Neural progenitor cell (in vitro differentiated cells): ENCODE data around the gene ITGAL. TPM values are rescaled to one million over a fixed set of nuclear protein-coding genes. Genes with fewer than 3 reads are reported as not detected.
"Not testable (repeated sequence)": the region's sequence is repeated elsewhere in the genome, so short reads cannot be mapped to it uniquely, and the experiment has no call there.

Experiments used
- DNase-seq: peaks from one replicate; pipeline ENCODE4 v3.0.0-alpha.2; 2016; ENCODE audit warnings: low spot score
- H2AFZ ChIP-seq: fragments of 200-600 bp; sonication (generic); replicated peaks from 2 replicates; pipeline ENCODE4 v1.6.1; 2016; ENCODE audit warnings: antibody characterized with exemption
- H3F3A ChIP-seq: fragments of 200-600 bp; sonication (generic); 2 replicates; pipeline ENCODE4 v1.6.1; 2016; ENCODE audit warnings: antibody characterized with exemption, low read depth
- H3K27ac ChIP-seq: fragments of 200-600 bp; sonication (generic); 2 replicates; pipeline ENCODE4 v1.5.1; 2016; ENCODE audit warnings: mild to moderate bottlenecking
- H3K27me3 ChIP-seq: fragments of 200-600 bp; sonication (generic); 2 replicates; pipeline ENCODE4 v1.6.1; 2016; ENCODE audit warnings: mild to moderate bottlenecking, moderate library complexity
- H3K36me3 ChIP-seq: fragments of 200-600 bp; sonication (generic); 2 replicates; pipeline ENCODE4 v1.5.1; 2016
- H3K4me1 ChIP-seq: fragments of 200-600 bp; sonication (generic); 2 replicates; pipeline ENCODE4 v1.6.1; 2016; ENCODE audit warnings: mixed run types
- H3K4me2 ChIP-seq: fragments of 200-600 bp; sonication (generic); 2 replicates; pipeline ENCODE4 v1.6.1; 2016
- H3K4me3 ChIP-seq: fragments of 200-600 bp; sonication (generic); 2 replicates; pipeline ENCODE4 v1.5.1; 2016
- H3K79me2 ChIP-seq: fragments of 200-600 bp; sonication (generic); 2 replicates; pipeline ENCODE4 v1.6.1; 2016; ENCODE audit warnings: low read depth
- H3K9ac ChIP-seq: fragments of 200-600 bp; sonication (generic); 2 replicates; pipeline ENCODE4 v1.6.1; 2016
- H3K9me3 ChIP-seq: fragments of 200-600 bp; sonication (generic); 2 replicates; pipeline ENCODE4 v1.5.1; 2016; ENCODE audit warnings: low read depth
- H4K20me1 ChIP-seq: fragments of 200-600 bp; sonication (generic); 2 replicates; pipeline ENCODE4 v1.6.1; 2016; ENCODE audit warnings: low read depth
- H3K27ac Mint-ChIP-seq: 3 replicates; pipeline ENCODE4 v1.8.0; 2021; ENCODE audit warnings: mixed read lengths
- H3K27me3 Mint-ChIP-seq: 2 replicates; pipeline ENCODE4 v1.8.0; 2022; ENCODE audit warnings: low read depth, mild to moderate bottlenecking, inconsistent platforms, moderate library complexity, mixed read lengths; ENCODE audit not compliant: insufficient read depth
- H3K36me3 Mint-ChIP-seq: 3 replicates; pipeline ENCODE4 v1.8.0; 2021; ENCODE audit warnings: mixed read lengths
- H3K4me1 Mint-ChIP-seq: 3 replicates; pipeline ENCODE4 v1.8.0; 2021; ENCODE audit warnings: mixed read lengths
- H3K4me3 Mint-ChIP-seq: 3 replicates; pipeline ENCODE4 v1.8.0; 2021; ENCODE audit warnings: mild to moderate bottlenecking, moderate library complexity, mixed read lengths
- H3K9me3 Mint-ChIP-seq: 3 replicates; pipeline ENCODE4 v1.8.0; 2020; ENCODE audit warnings: mixed read lengths
- CTCF ChIP-seq: fragments of 200-600 bp; sonication (generic); IDR thresholded peaks from 2 replicates; pipeline ENCODE4 v1.5.1; 2017; ENCODE audit warnings: antibody characterized with exemption, mild to moderate bottlenecking
- EZH2 ChIP-seq: fragments of 200-600 bp; sonication (generic); IDR thresholded peaks from 2 replicates; pipeline ENCODE4 v1.6.1; 2017; ENCODE audit warnings: antibody characterized with exemption, mild to moderate bottlenecking, moderate library complexity
- EZH2phosphoT487 ChIP-seq: fragments of 200-600 bp; sonication (generic); IDR thresholded peaks from 2 replicates; pipeline ENCODE4 v1.6.1; 2017; ENCODE audit warnings: antibody characterized with exemption
- total RNA-seq: library from RNA; depleted of rRNA; stranded (reverse); fragments of >200 nt; gene quantifications from 2 replicates; pipeline ENCODE4 v1.2.3, GENCODE V29; 2015; ENCODE audit warnings: low replicate concordance

ITGAL gene
- total RNA-seq, 1 donor from 2014 or later = not detected

- H3K4me1 Mint-ChIP-seq = peaks cover 24% of the 10 kb centered on the region
- peak overlapping the region; percentile 71 for H3K27ac Mint-ChIP-seq
These were observed 63.2 kb downstream of the ITGAL start for GRCh38 chr16:30535777-30536190.

GRCh38 chr16:30536391-30537024, 64.0 kb downstream of the ITGAL start:
- H3K27me3 ChIP-seq, H4K20me1 ChIP-seq, H3K36me3 ChIP-seq, H3K27ac Mint-ChIP-seq, H3K9me3 Mint-ChIP-seq, H2AFZ ChIP-seq, H3K36me3 Mint-ChIP-seq, H3K9me3 ChIP-seq, H3K27ac ChIP-seq, DNase-seq, H3K27me3 Mint-ChIP-seq: not testable (repeated sequence)
- Mint-ChIP-seq H3K4me3 (peak overlapping the region; percentile 88), H3K4me1 (peaks cover 24% of the 10 kb centered on the region)
- H3K4me1 ChIP-seq = peaks cover 13% of the 10 kb centered on the region
- peaks cover 11% of the 10 kb centered on the region for H3F3A ChIP-seq
- peak overlapping the region; percentile 82 for H3K4me2 ChIP-seq
- peak overlapping the region; percentile 24 for H3K9ac ChIP-seq
- peak overlapping the region; percentile 71 for H3K4me3 ChIP-seq
- H3K79me2 ChIP-seq = peaks cover 35% of the 10 kb centered on the region

More at GRCh38 chr16:30535777-30536190, 63.2 kb downstream of the ITGAL start:
- Histone ChIP-seq H3K9ac (no peak overlapping the region), H4K20me1 (no peaks in the 10 kb centered on the region), H3K4me3 (peak overlapping the region; percentile 71), H3F3A (peaks cover 7% of the 10 kb centered on the region), H3K9me3 (no peaks in the 10 kb centered on the region), H3K79me2 (peaks cover 36% of the 10 kb centered on the region), H3K4me2 (peak overlapping the region; percentile 82), H3K4me1 (peaks cover 8% of the 10 kb centered on the region), H3K27me3 (no peaks in the 10 kb centered on the region), H3K36me3 (no peaks in the 10 kb centered on the region), H2AFZ (no peak overlapping the region), H3K27ac (no peak overlapping the region)
- Mint-ChIP-seq H3K27me3 (peaks cover 4% of the 10 kb centered on the region), H3K36me3 (peaks cover 9% of the 10 kb centered on the region), H3K4me3 (peak overlapping the region; percentile 88), H3K9me3 (no peaks in the 10 kb centered on the region)
- TF ChIP-seq CTCF (peak; percentile 51), EZH2 (no peak)
- DNase-seq = peak; percentile 82

- H3K36me3 ChIP-seq = no peaks in the 10 kb centered on the region
- H3K9ac ChIP-seq = no peak overlapping the region
- no peak overlapping the region for H3K4me2 ChIP-seq
- H2AFZ ChIP-seq = no peak overlapping the region
- Mint-ChIP-seq H3K27ac (no peak overlapping the region), H3K4me1 (peaks cover 19% of the 10 kb centered on the region), H3K27me3 (peaks cover 4% of the 10 kb centered on the region), H3K4me3 (no peak overlapping the region), H3K36me3 (peaks cover 9% of the 10 kb centered on the region), H3K9me3 (no peaks in the 10 kb centered on the region)
- no peak for DNase-seq
- peaks cover 22% of the 10 kb centered on the region for H3K79me2 ChIP-seq
- no peak overlapping the region for H3K4me3 ChIP-seq
- H3F3A ChIP-seq = peaks cover 15% of the 10 kb centered on the region
- peaks cover 27% of the 10 kb centered on the region for H3K4me1 ChIP-seq
- no peaks in the 10 kb centered on the region for H4K20me1 ChIP-seq
- H3K27ac ChIP-seq = no peak overlapping the region
- no peaks in the 10 kb centered on the region for H3K27me3 ChIP-seq
- TF ChIP-seq CTCF (no peak), EZH2 (no peak), EZH2phosphoT487 (no peak)
- H3K9me3 ChIP-seq = no peaks in the 10 kb centered on the region
These were observed 66.7 kb downstream of the ITGAL start for GRCh38 chr16:30539000-30539964.

GRCh38 chr16:30539986-30540526, 67.5 kb downstream of the ITGAL start:
- not testable (repeated sequence) for H3K36me3 ChIP-seq, H3K4me3 ChIP-seq, H4K20me1 ChIP-seq, H3K27ac ChIP-seq, H3K9ac ChIP-seq, H3K36me3 Mint-ChIP-seq, H3K27me3 Mint-ChIP-seq, H3K9me3 Mint-ChIP-seq, H3K4me3 Mint-ChIP-seq, H3K4me2 ChIP-seq, H3K27ac Mint-ChIP-seq, DNase-seq, H3K27me3 ChIP-seq, H3K9me3 ChIP-seq, H2AFZ ChIP-seq
- peaks cover 32% of the 10 kb centered on the region for H3K4me1 ChIP-seq
- H3F3A ChIP-seq = peaks cover 13% of the 10 kb centered on the region
- peaks cover 20% of the 10 kb centered on the region for H3K79me2 ChIP-seq
- H3K4me1 Mint-ChIP-seq = peaks cover 16% of the 10 kb centered on the region

- H4K20me1 ChIP-seq, H3K9ac ChIP-seq, DNase-seq, H3K4me3 Mint-ChIP-seq, H2AFZ ChIP-seq, H3F3A ChIP-seq, H3K4me1 Mint-ChIP-seq, H3K9me3 Mint-ChIP-seq, H3K9me3 ChIP-seq, H3K36me3 ChIP-seq, H3K4me3 ChIP-seq, H3K4me2 ChIP-seq, H3K27ac Mint-ChIP-seq, H3K36me3 Mint-ChIP-seq, H3K27me3 Mint-ChIP-seq, H3K27ac ChIP-seq, H3K27me3 ChIP-seq: not testable (repeated sequence)
- Histone ChIP-seq H3K4me1 (peaks cover 32% of the 10 kb centered on the region), H3K79me2 (peaks cover 14% of the 10 kb centered on the region)
These were observed 68.4 kb downstream of the ITGAL start for GRCh38 chr16:30540916-30541464.
